T-cell (primary cell): ENCODE measurements around the gene BPIFB6. TPM values are rescaled to one million over a fixed set of nuclear protein-coding genes. Genes with fewer than 3 reads are reported as not detected.

Source experiments
- ATAC-seq, 4 experiments: fragments of 200-7000 bp in 3 of 4; fragments of 150-1000 bp in 1 of 4; cut with Tn5 transposase; replicated peaks in 1 of 4; 1 replicate in 3 of 4; 2 replicates in 1 of 4; pipeline ENCODE4 v1.10.0; 2021; ENCODE audit warnings: moderate library complexity in 3 of 4, mild to moderate bottlenecking in 2 of 4, moderate number of reproducible peaks in 1 of 4
- CTCF ChIA-PET, 2 donors: fragments of 300-600 bp; sonication (Branson Sonifier 250); formaldehyde crosslinking; loops; one replicate each; lab custom pipeline; 2022; ENCODE audit warnings: antibody characterized with exemption in 2 of 2; lab: Charles Lee
- POLR2A ChIA-PET, 2 donors: fragments of 300-600 bp; sonication (Branson Sonifier 250); formaldehyde crosslinking; loops; one replicate each; lab custom pipeline; 2022; ENCODE audit warnings: antibody characterized with exemption in 2 of 2; lab: Charles Lee
- DNase-seq, 35 experiments: peaks; one replicate each; pipeline versions ENCODE4 v3.0.0 to v3.0.0-alpha.2; 2013 to 2023
- H3K27ac ChIP-seq: one replicate; pipeline ENCODE4 v1.5.1; 2013; ENCODE audit warnings: low read length
- H3K27me3 ChIP-seq, 2 experiments: replicated peaks in 1 of 2; 1 replicate in 1 of 2; 2 replicates in 1 of 2; pipeline versions ENCODE4 v1.6.1 to v1.7.0; 2013; ENCODE audit warnings: low read length in 1 of 2, mixed read lengths in 1 of 2; ENCODE audit not compliant: control insufficient read depth in 2 of 2, insufficient read depth in 2 of 2; ENCODE audit errors: extremely low read depth in 1 of 2
- H3K36me3 ChIP-seq, 2 donors: 1 replicate in 1 of 2; 2 replicates in 1 of 2; pipeline versions ENCODE4 v1.6.1 to v1.7.0; 2013; ENCODE audit warnings: low read length in 1 of 2; ENCODE audit not compliant: control insufficient read depth in 2 of 2, insufficient read depth in 1 of 2; ENCODE audit errors: extremely low read depth in 1 of 2
- H3K4me1 ChIP-seq, 2 experiments: 1 replicate in 1 of 2; 2 replicates in 1 of 2; pipeline versions ENCODE4 v1.6.1 to v1.7.0; 2013; ENCODE audit warnings: low read length in 2 of 2, mixed read lengths in 1 of 2; ENCODE audit not compliant: insufficient read depth in 2 of 2, control insufficient read depth in 1 of 2; ENCODE audit errors: extremely low read depth in 1 of 2
- H3K4me3 ChIP-seq, 2 donors: 1 replicate in 1 of 2; 2 replicates in 1 of 2; pipeline versions ENCODE4 v1.5.1 to v1.7.0; 2013; ENCODE audit warnings: mild to moderate bottlenecking in 2 of 2, low read length in 1 of 2, moderate library complexity in 1 of 2; ENCODE audit not compliant: control insufficient read depth in 1 of 2; ENCODE audit errors: extremely low read depth in 1 of 2
- H3K9me3 ChIP-seq: 2 replicates; pipeline ENCODE4 v1.7.0; 2013
- H3K27ac Mint-ChIP-seq, 2 donors: one replicate each; pipeline ENCODE4 v1.8.0; 2020 to 2021; ENCODE audit warnings: mild to moderate bottlenecking in 2 of 2, mixed read lengths in 2 of 2
- H3K27me3 Mint-ChIP-seq, 2 donors: one replicate each; pipeline ENCODE4 v1.8.0; 2021 to 2022; ENCODE audit warnings: mixed read lengths in 2 of 2
- H3K36me3 Mint-ChIP-seq: one replicate; pipeline ENCODE4 v1.8.0; 2021; ENCODE audit warnings: mixed read lengths
- H3K4me1 Mint-ChIP-seq, 3 donors: one replicate each; pipeline ENCODE4 v1.8.0; 2020 to 2022; ENCODE audit warnings: mixed read lengths in 3 of 3, mild to moderate bottlenecking in 1 of 3
- H3K4me3 Mint-ChIP-seq, 3 donors: one replicate each; pipeline ENCODE4 v1.8.0; 2020 to 2022; ENCODE audit warnings: mild to moderate bottlenecking in 3 of 3, mixed read lengths in 3 of 3, moderate library complexity in 3 of 3
- H3K9me3 Mint-ChIP-seq, 3 donors: one replicate each; pipeline ENCODE4 v1.8.0; 2020 to 2022; ENCODE audit warnings: mixed read lengths in 3 of 3
- WGBS: methylation state at CpG from one replicate; pipeline ENCODE4 v1.1.5; 2013; ENCODE audit warnings: missing lambda C conversion rate; ENCODE audit not compliant: insufficient coverage; 5-methylcytosine and 5-hydroxymethylcytosine counted together
- total RNA-seq, 35 experiments: library from RNA in 6 of 35; stranded (reverse) in 6 of 35; fragments of 120-200 nt in 1 of 35; gene quantifications; one replicate each; pipeline versions ENCODE4 v1.2.1 to v1.2.4 and lab custom pipeline; 2013 to 2026

Gene BPIFB6
- total RNA-seq, 5 donors from 2014 or later (not counting 1 experiment from before 2014, with no cell fraction given), result not detected

DNA sequence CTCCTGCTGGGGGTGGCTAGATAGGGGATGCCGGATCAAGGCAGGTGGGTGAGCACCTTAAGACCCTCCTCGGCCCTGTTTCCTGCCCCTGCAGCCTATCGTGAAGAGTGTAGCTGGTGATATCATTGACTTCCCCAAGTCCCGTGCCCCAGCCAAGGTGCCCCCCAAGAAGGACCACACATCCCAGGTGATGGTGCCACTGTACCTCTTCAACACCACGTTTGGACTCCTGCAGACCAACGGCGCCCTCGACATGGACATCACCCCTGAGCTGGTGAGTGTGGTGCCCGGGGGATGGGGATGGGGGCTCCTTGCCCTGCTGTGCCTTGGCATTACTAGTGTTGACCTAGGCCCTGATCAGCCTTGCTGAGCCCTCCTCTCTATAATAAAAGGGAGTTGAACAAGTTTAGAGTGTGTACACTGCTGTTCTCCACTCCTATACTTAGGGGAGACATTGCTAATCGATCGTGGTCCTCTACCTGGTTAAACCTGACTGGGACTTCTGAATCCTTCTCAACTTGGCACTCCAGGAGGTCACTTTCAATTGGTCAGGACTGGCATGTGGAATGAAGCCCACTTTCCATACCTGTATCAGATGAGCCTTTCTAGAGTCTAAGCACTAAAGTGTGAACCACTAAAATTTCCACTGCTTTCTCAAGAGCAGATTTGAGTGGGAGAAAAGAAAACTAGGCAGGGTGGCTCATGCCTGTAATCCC is 33.3 kb downstream of the BPIFB6 start:
- H3K4me1 Mint-ChIP-seq, result peaks cover 6 to 31% (median 9%) of the 10 kb centered on the region in 3 donors
- no peaks in the 10 kb centered on the region for H3K36me3 ChIP-seq
- no peak for ATAC-seq
- H3K27me3 ChIP-seq, result no peaks in the 10 kb centered on the region
- ChIA-PET POLR2A (no interaction called here), CTCF (no interaction called here)
- no peak overlapping the region for H3K27ac Mint-ChIP-seq
- H3K9me3 ChIP-seq, result no peaks in the 10 kb centered on the region
- WGBS, result 98% methylated on average over 9 of the region's 11 CpGs
- no peaks in the 10 kb centered on the region for H3K36me3 Mint-ChIP-seq
- no peak for DNase-seq
- no peaks in the 10 kb centered on the region for H3K27me3 Mint-ChIP-seq
- no peak overlapping the region for H3K27ac ChIP-seq
- peaks cover 0 to 3% of the 10 kb centered on the region in 2 experiments for H3K4me1 ChIP-seq
- H3K4me3 Mint-ChIP-seq, result no peak overlapping the region
- no peak overlapping the region for H3K4me3 ChIP-seq
- H3K9me3 Mint-ChIP-seq, result no peaks in the 10 kb centered on the region

DNA sequence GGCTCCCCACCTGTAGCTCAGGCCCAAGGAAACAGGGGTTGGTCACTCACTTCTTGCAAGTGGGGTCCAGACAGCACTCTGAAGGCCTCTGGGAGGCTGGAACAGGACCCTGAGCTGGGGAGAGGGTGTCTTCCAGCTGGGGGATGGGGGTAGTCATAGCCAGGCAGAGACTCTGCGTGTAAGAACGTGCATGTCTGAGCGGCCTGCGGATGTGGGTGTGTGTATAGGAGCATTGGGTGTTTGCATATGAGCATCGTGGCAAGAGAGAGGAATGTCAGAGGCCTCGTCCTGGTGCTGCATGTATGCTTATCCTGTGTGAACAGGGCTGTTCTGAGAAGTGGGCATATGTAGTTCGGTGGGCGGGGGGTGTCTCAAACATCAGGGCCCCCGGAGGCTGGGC is 34.3 kb downstream of the BPIFB6 start:
- ChIA-PET POLR2A (no interaction called here), CTCF (no interaction called here)
- H3K9me3 ChIP-seq, result no peaks in the 10 kb centered on the region
- H3K27me3 Mint-ChIP-seq, result no peaks in the 10 kb centered on the region
- H3K36me3 ChIP-seq, result no peaks in the 10 kb centered on the region
- H3K9me3 Mint-ChIP-seq, result no peaks in the 10 kb centered on the region
- H3K27ac ChIP-seq, result no peak overlapping the region
- 95% methylated on average over 9 of the region's 9 CpGs for WGBS
- no peaks in the 10 kb centered on the region for H3K36me3 Mint-ChIP-seq
- H3K4me3 Mint-ChIP-seq, result no peak overlapping the region
- DNase-seq (no peak), ATAC-seq (no peak)
- peaks cover 0 to 3% of the 10 kb centered on the region in 2 experiments for H3K4me1 ChIP-seq
- H3K4me1 Mint-ChIP-seq, result peaks cover 6 to 31% (median 9%) of the 10 kb centered on the region in 3 donors
- no peak overlapping the region for H3K27ac Mint-ChIP-seq
- H3K4me3 ChIP-seq, result no peak overlapping the region
- no peaks in the 10 kb centered on the region for H3K27me3 ChIP-seq

DNA sequence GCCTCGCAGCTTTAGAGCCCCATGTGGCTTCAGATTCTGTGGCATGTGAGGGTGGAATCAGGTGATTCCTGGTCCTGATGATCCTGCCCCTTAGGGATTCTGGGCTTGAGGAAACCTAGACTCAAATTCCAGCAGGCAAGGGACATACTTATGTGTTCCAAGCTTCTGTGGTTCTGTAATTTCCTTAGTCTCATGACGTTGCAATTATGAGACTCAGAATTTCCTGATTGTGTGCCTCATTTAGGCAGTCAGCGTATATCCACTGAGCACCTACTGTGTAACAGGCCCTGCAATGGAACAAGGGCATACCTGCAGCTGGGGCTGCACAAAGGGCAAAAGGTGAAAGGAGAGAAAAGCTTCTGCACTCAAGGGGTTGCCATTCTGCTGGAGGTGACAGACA is 36.4 kb downstream of the BPIFB6 start:
- Histone ChIP-seq H3K4me1 (peaks cover 0 to 3% of the 10 kb centered on the region in 2 experiments), H3K27ac (no peak overlapping the region), H3K9me3 (no peaks in the 10 kb centered on the region), H3K4me3 (no peak overlapping the region), H3K36me3 (no peaks in the 10 kb centered on the region), H3K27me3 (no peaks in the 10 kb centered on the region)
- WGBS, result 71% methylated on average over 3 of the region's 3 CpGs
- no peaks in the 10 kb centered on the region for H3K9me3 Mint-ChIP-seq
- no peak for DNase-seq
- H3K4me3 Mint-ChIP-seq, result no peak overlapping the region
- no peak for ATAC-seq
- peaks cover 6 to 31% (median 9%) of the 10 kb centered on the region in 3 donors for H3K4me1 Mint-ChIP-seq
- ChIA-PET POLR2A (no interaction called here), CTCF (no interaction called here)
- H3K27me3 Mint-ChIP-seq, result no peaks in the 10 kb centered on the region
- H3K27ac Mint-ChIP-seq, result no peak overlapping the region
- H3K36me3 Mint-ChIP-seq, result no peaks in the 10 kb centered on the region

DNA sequence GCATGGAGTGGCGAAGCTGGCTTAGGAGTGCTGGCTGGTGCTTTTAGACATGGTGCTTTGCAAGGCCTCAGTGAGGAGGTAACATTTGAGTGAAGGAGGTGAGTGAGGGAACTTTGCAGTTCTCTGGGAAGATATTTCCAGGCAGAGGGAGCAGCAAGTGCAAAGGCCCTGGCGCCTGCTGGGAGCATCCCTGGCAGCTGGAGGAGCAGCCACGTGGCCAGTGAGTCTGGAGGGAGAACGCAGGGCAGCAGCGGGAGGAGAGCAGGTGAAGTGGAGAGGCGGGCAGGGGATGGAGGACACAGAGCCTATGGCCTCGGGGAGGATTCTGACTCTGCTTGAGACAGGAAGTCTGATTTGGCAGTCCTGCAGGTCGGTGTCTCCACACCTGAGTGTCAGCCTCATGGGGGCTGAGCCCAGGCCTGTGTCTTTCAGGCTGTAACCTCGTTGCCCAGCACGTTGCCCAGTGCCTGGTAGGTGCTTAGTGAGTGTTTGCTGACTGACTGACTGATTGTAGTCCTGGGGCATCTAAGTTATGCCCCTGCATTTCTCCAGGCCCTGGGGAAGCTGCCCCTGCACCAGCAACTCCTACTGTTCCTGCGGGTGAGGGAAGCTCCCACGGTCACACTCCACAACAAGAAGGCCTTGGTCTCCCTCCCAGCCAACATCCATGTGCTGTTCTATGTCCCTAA is 36.9 kb downstream of the BPIFB6 start:
- Histone ChIP-seq H3K4me1 (peaks cover 0 to 3% of the 10 kb centered on the region in 2 experiments), H3K4me3 (no peak overlapping the region), H3K27ac (no peak overlapping the region), H3K36me3 (no peaks in the 10 kb centered on the region), H3K27me3 (no peaks in the 10 kb centered on the region), H3K9me3 (no peaks in the 10 kb centered on the region)
- no peaks in the 10 kb centered on the region for H3K27me3 Mint-ChIP-seq
- no peaks in the 10 kb centered on the region for H3K36me3 Mint-ChIP-seq
- H3K4me3 Mint-ChIP-seq, result no peak overlapping the region
- H3K4me1 Mint-ChIP-seq, result peaks cover 6 to 31% (median 9%) of the 10 kb centered on the region in 3 donors
- no peak overlapping the region for H3K27ac Mint-ChIP-seq
- DNase-seq (no peak), ATAC-seq (no peak)
- 75% methylated on average over 10 of the region's 12 CpGs for WGBS
- H3K9me3 Mint-ChIP-seq, result no peaks in the 10 kb centered on the region
- POLR2A ChIA-PET, result no interaction called here
- CTCF ChIA-PET, result interaction anchor here in 1 of 2 donors (0.6 to 0.7 kb wide), 2 partner anchors 9 to 316 kb away, joined by 4 to 5 read pairs; no protein-coding TSS in a partner anchor

DNA sequence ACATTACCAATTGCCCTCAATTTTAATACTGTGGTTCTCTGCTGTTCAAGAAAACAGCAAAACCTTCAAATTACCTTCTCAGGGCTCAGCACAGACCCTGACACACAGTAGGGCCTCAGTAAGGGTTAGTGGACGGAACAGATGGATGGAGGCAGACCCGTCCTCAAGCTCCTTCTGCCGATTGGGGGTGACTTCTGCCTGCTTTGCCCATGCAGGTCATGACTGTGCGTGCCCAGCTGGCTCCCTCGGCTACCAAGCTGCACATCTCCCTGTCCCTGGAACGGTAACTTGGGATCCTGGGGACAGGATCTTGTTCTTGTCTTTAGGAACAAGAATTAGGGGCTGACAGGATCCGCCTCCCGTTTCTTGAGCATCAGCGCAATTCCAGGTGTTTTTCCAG is 38.2 kb downstream of the BPIFB6 start:
- Histone ChIP-seq H3K4me1 (peaks cover 0 to 3% of the 10 kb centered on the region in 2 experiments), H3K36me3 (no peaks in the 10 kb centered on the region), H3K9me3 (no peaks in the 10 kb centered on the region), H3K27ac (no peak overlapping the region), H3K27me3 (no peaks in the 10 kb centered on the region), H3K4me3 (no peak overlapping the region)
- ATAC-seq (no peak), DNase-seq (no peak)
- ChIA-PET POLR2A (no interaction called here), CTCF (no interaction called here)
- no peaks in the 10 kb centered on the region for H3K36me3 Mint-ChIP-seq
- peaks cover 6 to 38% (median 9%) of the 10 kb centered on the region in 3 donors for H3K4me1 Mint-ChIP-seq
- no peak overlapping the region for H3K27ac Mint-ChIP-seq
- WGBS, result 94% methylated on average over 9 of the region's 9 CpGs
- H3K27me3 Mint-ChIP-seq, result no peaks in the 10 kb centered on the region
- no peak overlapping the region for H3K4me3 Mint-ChIP-seq
- H3K9me3 Mint-ChIP-seq, result no peaks in the 10 kb centered on the region

DNA sequence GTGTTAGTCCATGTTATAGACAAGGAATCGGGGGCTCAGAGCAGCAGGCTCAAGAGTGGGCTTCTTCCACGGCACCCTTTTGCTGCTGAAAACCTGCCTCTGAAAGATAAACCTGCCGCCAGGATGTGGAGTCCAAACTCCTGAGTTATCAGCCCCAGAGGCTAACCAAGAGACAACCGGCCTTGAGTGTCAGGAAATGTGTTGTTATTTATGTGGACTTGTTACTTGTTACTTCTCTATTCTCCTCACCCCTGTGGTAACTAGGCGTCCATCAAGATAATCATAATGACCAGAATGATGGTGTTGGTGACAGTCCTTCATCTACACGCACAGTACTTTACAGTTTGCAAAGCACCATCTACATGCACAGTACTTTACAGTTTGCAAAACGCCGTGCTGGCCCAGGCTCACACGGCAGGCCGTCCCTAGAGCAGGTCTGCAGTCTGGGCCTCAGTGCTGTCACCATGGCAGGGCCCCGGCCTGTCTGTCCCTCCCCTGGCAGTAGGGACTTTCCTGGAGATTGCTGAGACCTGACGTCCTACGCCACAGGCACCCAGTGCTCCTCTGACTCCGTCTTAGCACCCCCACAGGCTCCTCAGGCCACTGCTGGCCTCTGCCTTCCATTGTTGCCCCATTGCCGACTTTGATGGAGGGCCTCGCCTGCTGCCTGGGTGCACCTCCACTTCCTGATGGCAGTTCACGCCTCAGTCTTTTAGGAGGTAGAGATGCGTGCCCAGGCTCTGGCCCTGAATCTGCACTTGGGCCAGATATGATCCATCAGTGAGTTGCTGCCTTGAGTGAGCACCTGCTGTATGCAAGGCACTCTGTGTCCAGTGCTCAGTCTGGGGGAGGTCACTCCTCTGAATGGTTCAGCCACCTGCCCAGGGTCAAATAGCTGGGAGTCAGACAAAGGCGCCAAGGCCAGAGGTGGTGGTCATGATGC is 38.9 kb downstream of the BPIFB6 start:
- DNase-seq, result no peak
- Histone ChIP-seq H3K4me1 (peaks cover 0 to 3% of the 10 kb centered on the region in 2 experiments), H3K27ac (no peak overlapping the region), H3K4me3 (no peak overlapping the region), H3K36me3 (no peaks in the 10 kb centered on the region), H3K9me3 (no peaks in the 10 kb centered on the region), H3K27me3 (no peaks in the 10 kb centered on the region)
- Mint-ChIP-seq H3K27me3 (no peaks in the 10 kb centered on the region), H3K36me3 (no peaks in the 10 kb centered on the region), H3K27ac (no peak overlapping the region), H3K4me1 (peaks cover 6 to 39% (median 9%) of the 10 kb centered on the region in 3 donors), H3K4me3 (no peak overlapping the region), H3K9me3 (no peaks in the 10 kb centered on the region)
- ATAC-seq, result no peak
- ChIA-PET POLR2A (no interaction called here), CTCF (no interaction called here)
- 93% methylated on average over 16 of the region's 19 CpGs for WGBS
